Hippocampal formation (tissue), 2 donors: ENCODE results near the gene YY1.
"Not testable (repeated sequence)": the region's sequence is repeated elsewhere in the genome, so short reads cannot be mapped to it uniquely, and the experiment has no call there.

Source experiments
- DNase-seq, 2 donors: peaks; one replicate each; lab custom pipeline; 2025; lab: John Stamatoyannopoulos, UW

Gene YY1

GRCh38 chr14:100296106-100296651 lies 57.2 kb downstream of the YY1 start:
- no peak for DNase-seq

- DNase-seq = not testable (repeated sequence)
These were observed 57.8 kb downstream of the YY1 start for GRCh38 chr14:100296729-100297128.

- DNase-seq = peak; percentile 59 to 74
These were observed 58.7 kb downstream of the YY1 start for GRCh38 chr14:100297320-100298300.

GRCh38 chr14:100298551-100299237 lies 59.8 kb downstream of the YY1 start:
- DNase-seq = no peak

GRCh38 chr14:100299238-100299560 lies 60.3 kb downstream of the YY1 start:
- DNase-seq = no peak

- DNase-seq = no peak
These were observed 63.7 kb downstream of the YY1 start for GRCh38 chr14:100302616-100303015.

GRCh38 chr14:100303179-100303578 lies 64.2 kb downstream of the YY1 start:
- no peak for DNase-seq

- DNase-seq = no peak
These were observed 65.0 kb downstream of the YY1 start for GRCh38 chr14:100303925-100304324.

GRCh38 chr14:100304825-100305323 lies 65.9 kb downstream of the YY1 start:
- DNase-seq = no peak

- no peak for DNase-seq
These were observed 66.6 kb downstream of the YY1 start for GRCh38 chr14:100305324-100306100.

GRCh38 chr14:100306101-100306997 lies 67.4 kb downstream of the YY1 start, which contains the start of gene SLC25A29:
SLC25A29 (minus strand) TSS chr14:100306444; CDS start chr14:100306232, 212 bp downstream.
- DNase-seq = peak; percentile 87 to 89

GRCh38 chr14:100306998-100307765 lies 68.2 kb downstream of the YY1 start:
- no peak for DNase-seq

- no peak for DNase-seq
These were observed 69.0 kb downstream of the YY1 start for GRCh38 chr14:100307766-100308426.

- not testable (repeated sequence) for DNase-seq
These were observed 69.5 kb downstream of the YY1 start for GRCh38 chr14:100308427-100308792.

GRCh38 chr14:100309028-100309737 lies 70.2 kb downstream of the YY1 start:
- DNase-seq = no peak

- not testable (repeated sequence) for DNase-seq
These were observed 73.3 kb downstream of the YY1 start for GRCh38 chr14:100312110-100312876.

- DNase-seq = no peak
These were observed 74.0 kb downstream of the YY1 start for GRCh38 chr14:100312877-100313400.
